Left hindlimb (tissue), 1 donor: Measurements from ENCODE around the gene OXER1.

Experiments
- DNase-seq: peaks from one replicate; pipeline ENCODE4 v3.0.0-alpha.2; 2018

The OXER1 gene

GRCh38 chr2:42793334-42794270 is 29.7 kb upstream of the OXER1 start:
- DNase-seq: peak; percentile 82

GRCh38 chr2:42792583-42793333 is 28.8 kb upstream of the OXER1 start, which contains the start of gene HAAO:
Gene HAAO, minus strand, starts transcription at chr2:42792583. Its CDS starts 47 bp downstream, at chr2:42792536.
- peak; percentile 80 for DNase-seq

- DNase-seq: no peak
Observed at GRCh38 chr2:42792087-42792582, 28.2 kb upstream of the OXER1 start.

- DNase-seq: no peak
Observed at GRCh38 chr2:42791606-42792005, 27.7 kb upstream of the OXER1 start.

GRCh38 chr2:42789751-42790150 is 25.8 kb upstream of the OXER1 start:
- no peak for DNase-seq

GRCh38 chr2:42788882-42789281 is 24.9 kb upstream of the OXER1 start:
- no peak for DNase-seq

GRCh38 chr2:42788478-42788793 is 24.5 kb upstream of the OXER1 start:
- DNase-seq: no peak

GRCh38 chr2:42787788-42788477 is 24.0 kb upstream of the OXER1 start:
- DNase-seq: no peak

GRCh38 chr2:42787424-42787787 is 23.5 kb upstream of the OXER1 start:
- DNase-seq: no peak

GRCh38 chr2:42786561-42787345 is 22.8 kb upstream of the OXER1 start:
- DNase-seq: no peak

- DNase-seq: no peak
Observed at GRCh38 chr2:42784204-42784880, 20.4 kb upstream of the OXER1 start.

- DNase-seq: no peak
Observed at GRCh38 chr2:42783511-42783910, 19.6 kb upstream of the OXER1 start.

GRCh38 chr2:42781181-42781580 is 17.2 kb upstream of the OXER1 start:
- no peak for DNase-seq

- no peak for DNase-seq
Observed at GRCh38 chr2:42777883-42778805, 14.2 kb upstream of the OXER1 start.

GRCh38 chr2:42775810-42776209 is 11.9 kb upstream of the OXER1 start:
- no peak for DNase-seq

GRCh38 chr2:42775186-42775585 is 11.3 kb upstream of the OXER1 start:
- DNase-seq: no peak

- no peak for DNase-seq
Observed at GRCh38 chr2:42771546-42772153, 7.7 kb upstream of the OXER1 start.

- no peak for DNase-seq
Observed at GRCh38 chr2:42770288-42771131, 6.6 kb upstream of the OXER1 start.

- no peak for DNase-seq
Observed at GRCh38 chr2:42769583-42770287, 5.8 kb upstream of the OXER1 start.
